ENCODE results near the gene ZP3.
"Not testable (repeated sequence)": the region's sequence is repeated elsewhere in the genome, so short reads cannot be mapped to it uniquely, and the experiment has no call there.

- TF ChIP-seq CTCF, POLR2A (IDR thresholded peaks at IDR 0.05): not testable (repeated sequence)
These were observed 29.2 kb upstream of the ZP3 start for GRCh38 chr7:76395605-76395964.
